ENCODE data around the gene ACP3.

ACP3 gene

DNA sequence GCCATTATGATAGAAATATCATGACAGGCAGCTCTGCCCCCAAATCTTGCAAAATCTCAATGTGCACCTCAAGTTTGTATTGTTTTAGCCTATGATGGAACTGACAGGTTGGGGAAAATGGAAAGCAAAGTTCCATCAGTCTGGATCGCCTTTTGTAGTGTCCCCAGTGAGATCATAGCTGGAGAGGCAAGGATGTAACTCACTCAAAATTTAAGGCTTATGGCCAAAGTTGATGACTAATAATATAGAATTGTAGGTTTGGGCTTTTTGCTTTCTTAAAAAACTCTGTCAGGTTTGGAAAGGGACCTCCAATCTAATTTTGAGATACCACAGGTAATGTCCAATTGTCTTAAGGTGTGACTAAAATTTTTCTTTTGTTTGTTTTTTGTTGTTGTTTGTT, 1.4 kb upstream of the ACP3 start:
- DNase-seq (ENCODE audit: low read depth in 2 of 2) = no peak

DNA sequence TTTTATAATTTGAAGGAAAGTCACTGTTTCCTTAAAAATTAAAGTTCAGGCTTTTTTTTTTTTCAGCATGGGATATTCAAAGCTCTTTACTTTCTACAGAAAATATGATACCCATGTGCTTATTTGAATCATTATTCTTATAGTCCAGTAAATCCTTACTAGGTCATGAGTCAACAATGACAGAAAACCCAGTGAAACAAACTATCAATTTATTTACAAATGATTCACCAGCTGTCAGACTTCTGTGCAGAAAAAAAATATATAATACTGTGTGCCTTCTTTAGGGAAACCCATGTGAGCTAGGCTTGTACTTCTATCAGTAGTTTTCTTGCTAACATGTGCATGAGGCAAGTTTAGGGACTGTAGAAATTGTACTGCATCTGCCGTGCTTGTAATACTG, 1.2 kb downstream of the ACP3 start:
- DNase-seq (ENCODE audit: low read depth in 2 of 2) = no peak

GRCh38 chr3:132321304-132321703, 4.1 kb downstream of the ACP3 start:
- no peak for DNase-seq (ENCODE audit: low read depth in 2 of 2)

DNA sequence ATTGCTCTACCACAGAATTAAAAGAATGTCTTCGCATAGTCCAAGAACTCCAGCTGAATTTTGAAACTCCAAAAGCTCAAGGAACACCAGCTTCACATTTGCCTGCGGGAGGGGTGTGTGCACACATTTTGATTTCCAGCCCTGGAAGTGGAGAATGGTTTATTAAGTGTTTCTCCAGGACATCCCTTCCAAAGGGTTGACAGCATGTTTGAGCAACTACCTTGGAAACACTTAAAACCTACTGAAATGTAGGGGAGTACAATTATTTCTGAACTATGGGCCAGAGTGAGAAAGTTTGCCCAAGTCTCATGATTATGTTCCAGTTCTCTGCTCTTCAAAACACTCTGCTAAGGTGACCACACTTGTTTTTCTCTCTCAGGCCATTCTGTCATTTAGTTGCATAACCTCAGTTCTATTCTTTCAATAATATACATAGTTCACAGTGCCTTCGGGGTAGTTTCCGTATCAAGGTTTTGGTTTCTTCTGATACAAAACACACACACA, 7.9 kb downstream of the ACP3 start:
- no peak for DNase-seq (ENCODE audit: low read depth in 2 of 2)

- no peak for DNase-seq (ENCODE audit: low read depth in 2 of 2)
Observed at GRCh38 chr3:132325634-132326033, 8.4 kb downstream of the ACP3 start.

DNA sequence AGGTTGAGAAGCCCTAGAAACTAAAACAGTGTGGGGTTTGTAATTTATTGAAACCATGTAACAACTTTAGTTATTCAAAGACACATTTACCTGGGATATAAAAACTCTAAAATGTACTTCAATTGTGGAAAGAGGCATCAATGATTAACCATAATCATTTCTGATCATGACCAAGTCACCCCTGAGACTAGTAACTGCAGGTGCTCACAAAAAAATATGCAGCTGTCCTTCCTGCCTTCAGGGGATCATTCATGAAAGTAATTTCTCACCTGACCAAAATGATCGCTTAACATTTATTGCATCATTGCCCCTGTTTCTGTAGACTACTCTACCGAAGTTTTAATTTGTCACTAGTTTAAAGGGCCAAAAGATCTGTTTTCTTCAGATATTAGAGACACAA, 9.0 kb downstream of the ACP3 start:
- no peak for DNase-seq (ENCODE audit: low read depth in 2 of 2)

- no peak for DNase-seq (ENCODE audit: low read depth in 2 of 2)
Observed at GRCh38 chr3:132332082-132332481, 14.9 kb downstream of the ACP3 start.

DNA sequence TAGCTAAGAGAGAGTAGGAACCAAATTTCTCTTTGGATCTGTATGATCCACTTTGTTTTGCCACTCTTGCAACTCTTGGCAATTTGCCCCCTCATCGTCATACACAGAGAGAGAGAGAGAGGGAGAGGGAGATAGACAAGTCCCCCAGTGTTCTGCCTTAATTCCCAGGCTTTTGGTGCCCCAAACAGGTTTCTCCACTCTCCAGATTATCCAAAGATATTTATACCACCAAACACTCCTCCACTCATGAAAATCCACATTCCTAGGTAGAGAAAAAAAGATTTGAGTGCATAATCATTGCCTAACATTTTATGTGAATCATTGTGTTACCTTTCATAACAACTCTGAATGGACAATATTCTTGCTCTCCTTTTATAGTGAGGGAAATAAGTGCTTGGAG, 15.3 kb downstream of the ACP3 start:
- no peak for DNase-seq (ENCODE audit: low read depth in 2 of 2)

- DNase-seq (ENCODE audit: low read depth in 2 of 2) = no peak
Observed at GRCh38 chr3:132341746-132342145, 24.5 kb downstream of the ACP3 start.

DNA sequence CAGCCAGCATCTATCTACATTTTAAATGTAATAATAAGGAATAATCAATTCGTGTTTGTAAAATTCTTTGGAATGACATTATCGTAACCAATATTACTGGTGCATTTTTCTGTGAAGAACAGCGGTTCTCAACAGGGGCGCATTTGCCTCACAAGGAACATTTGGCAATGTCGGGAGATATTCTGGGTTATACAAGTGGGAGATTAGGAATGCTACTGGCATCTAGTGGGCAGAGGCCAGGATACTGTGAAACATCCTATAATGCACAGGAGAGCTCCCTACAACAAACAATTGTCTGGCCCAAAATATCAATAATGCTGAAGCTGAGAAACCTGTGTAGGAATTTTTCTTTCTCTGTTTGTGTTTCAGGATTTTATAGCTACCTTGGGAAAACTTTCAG, 25.0 kb downstream of the ACP3 start:
- no peak for DNase-seq (ENCODE audit: low read depth in 2 of 2)

DNA sequence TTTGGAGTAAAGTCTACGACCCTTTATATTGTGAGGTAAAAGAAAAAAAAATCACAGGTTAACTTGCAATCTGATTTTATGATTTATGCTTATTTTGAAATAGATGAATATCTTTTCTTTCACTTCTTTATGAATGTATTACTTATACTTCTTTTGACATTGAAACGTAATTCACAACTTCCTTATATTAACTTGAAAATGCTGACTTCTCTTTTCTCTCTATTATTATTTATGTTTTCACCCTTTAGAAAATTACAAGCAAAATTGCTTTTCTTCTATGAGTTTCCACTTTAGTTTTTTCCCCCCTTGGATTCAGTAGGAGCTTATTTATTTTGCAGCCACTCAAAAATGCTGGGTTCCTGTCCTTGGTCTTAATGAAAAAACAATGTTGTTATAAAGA, 25.4 kb downstream of the ACP3 start:
- DNase-seq (ENCODE audit: low read depth in 2 of 2) = no peak

DNA sequence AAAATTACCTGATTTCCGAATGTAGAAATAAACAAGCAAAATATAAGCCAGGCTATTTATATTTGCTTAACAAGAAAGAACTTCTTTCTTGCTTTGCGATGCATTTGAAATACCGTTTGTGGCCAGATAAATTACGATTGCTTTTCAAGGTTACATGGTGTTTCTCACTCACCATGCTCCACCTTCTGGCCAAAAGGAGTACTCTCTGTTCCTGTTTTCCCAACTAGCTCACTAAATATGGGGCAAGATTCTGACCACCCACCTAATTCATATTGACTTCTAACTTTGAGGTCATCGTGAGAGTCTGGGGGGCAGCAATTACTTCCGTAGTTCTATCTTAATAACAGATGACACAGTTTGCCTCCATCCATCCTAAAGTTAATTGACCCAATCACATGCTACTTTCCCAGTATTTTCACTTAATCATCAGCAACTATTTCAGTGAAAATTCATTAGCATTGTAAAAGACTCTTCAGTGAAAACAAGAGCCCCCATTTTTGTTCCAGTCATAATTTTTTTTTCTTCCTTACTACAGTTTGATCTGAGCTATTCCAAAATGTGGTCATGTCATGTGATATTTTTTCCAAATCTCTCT, 25.9 kb downstream of the ACP3 start:
- DNase-seq (ENCODE audit: low read depth in 2 of 2) = no peak

DNA sequence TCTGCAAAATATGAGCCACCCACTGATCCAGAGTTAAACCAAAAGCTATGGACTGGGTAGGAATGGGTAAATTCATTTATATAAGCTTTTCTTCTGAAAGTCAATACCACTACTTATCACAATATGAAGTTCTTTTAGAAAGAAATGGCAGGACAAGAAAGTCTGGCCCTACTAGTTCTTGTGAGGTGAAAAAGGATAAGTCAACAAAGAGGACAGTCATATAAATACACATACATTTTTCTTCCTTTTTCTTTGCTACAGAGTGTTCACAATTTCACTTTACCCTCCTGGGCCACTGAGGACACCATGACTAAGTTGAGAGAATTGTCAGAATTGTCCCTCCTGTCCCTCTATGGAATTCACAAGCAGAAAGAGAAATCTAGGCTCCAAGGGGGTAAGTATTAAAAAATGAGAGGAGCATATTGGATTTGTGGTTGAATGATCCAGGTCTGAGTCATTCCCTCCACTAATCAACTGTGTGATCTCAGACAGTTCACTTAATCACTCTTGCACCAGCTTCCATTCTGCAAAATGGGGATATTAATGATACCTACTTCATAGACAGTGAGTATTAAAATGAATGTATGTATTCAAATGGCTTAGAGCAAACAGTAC, 27.6 kb downstream of the ACP3 start:
- no peak for DNase-seq (ENCODE audit: low read depth in 2 of 2)

- DNase-seq (ENCODE audit: low read depth in 2 of 2) = no peak
Observed at GRCh38 chr3:132346841-132347736, 29.9 kb downstream of the ACP3 start.

- no peak for DNase-seq (ENCODE audit: low read depth in 2 of 2)
Observed at GRCh38 chr3:132347811-132348210, 30.6 kb downstream of the ACP3 start.

DNA sequence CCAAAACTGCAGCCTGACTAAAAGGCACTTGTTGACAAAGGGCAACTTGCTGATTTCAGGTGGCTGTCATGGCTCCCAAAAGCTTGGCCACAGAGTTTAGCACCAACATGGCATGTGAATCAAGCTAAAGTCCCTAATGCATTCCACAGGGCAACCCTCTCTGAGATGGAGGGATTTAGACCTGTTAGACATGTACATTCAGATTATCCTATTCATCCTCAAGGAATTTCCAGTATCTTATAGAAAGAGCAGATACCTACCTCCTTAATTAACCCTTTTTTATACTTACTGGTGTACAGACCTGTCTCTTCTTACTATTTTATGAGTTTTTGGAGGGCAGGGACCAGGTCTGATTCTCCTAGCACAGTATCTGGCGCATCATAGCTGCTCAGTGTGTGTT, 31.3 kb downstream of the ACP3 start:
- DNase-seq (ENCODE audit: low read depth in 2 of 2) = no peak

- DNase-seq (ENCODE audit: low read depth in 2 of 2) = no peak
Observed at GRCh38 chr3:132350814-132351213, 33.6 kb downstream of the ACP3 start.

DNA sequence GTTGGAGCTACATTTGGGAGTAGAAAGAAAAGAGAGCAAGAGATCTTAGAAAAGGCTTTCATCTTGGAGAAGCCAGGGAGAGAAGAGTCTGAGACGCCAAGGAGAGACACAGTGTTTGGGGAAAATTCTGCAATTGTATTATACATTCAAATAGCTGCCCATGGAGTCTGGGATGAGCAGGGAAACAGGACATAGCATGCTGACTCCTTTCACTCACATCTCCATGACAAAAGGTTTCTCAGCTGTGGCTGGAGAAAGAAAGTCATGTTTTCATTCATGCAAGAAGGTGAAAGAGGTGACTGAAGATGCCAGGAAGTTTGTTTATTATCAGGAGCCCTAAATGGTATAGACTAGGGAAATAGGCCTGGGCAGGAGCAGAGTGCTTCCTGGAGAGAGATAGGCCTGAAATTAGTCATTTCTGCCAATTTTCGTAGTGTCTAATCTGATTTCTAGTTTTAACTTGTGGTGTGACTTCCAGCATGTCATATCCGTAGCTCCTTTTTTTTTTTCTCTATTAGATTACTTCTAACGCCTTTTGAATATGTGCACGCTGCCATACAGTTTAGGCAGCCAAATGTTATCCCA, 34.1 kb downstream of the ACP3 start:
- no peak for DNase-seq (ENCODE audit: low read depth in 2 of 2)

DNA sequence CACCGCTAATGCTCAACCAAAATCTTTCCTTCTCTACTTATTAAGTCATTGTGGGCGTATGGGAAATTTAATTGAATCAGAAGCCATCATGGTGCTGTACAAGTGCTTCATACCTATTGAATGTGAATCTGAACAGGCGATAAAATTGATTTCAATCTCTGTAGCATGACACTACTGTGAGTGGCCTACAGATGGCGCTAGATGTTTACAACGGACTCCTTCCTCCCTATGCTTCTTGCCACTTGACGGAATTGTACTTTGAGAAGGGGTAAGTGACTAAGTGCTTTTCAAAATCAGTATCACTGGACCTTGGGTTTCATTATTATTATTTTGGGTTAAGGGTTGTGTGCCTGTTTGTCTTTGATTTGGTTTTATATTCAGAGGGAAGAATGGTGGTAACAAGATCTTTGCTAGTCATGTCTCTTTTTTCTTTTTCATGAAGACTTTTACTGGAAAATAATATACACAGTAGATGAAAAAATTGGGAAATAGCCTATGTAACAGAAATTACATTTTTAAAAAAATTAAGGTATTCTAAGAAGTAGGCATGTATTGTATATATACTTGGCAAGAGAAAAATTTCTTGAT, 35.4 kb downstream of the ACP3 start:
- DNase-seq (ENCODE audit: low read depth in 2 of 2) = peak in 1 of 2 donors; percentile 32

DNA sequence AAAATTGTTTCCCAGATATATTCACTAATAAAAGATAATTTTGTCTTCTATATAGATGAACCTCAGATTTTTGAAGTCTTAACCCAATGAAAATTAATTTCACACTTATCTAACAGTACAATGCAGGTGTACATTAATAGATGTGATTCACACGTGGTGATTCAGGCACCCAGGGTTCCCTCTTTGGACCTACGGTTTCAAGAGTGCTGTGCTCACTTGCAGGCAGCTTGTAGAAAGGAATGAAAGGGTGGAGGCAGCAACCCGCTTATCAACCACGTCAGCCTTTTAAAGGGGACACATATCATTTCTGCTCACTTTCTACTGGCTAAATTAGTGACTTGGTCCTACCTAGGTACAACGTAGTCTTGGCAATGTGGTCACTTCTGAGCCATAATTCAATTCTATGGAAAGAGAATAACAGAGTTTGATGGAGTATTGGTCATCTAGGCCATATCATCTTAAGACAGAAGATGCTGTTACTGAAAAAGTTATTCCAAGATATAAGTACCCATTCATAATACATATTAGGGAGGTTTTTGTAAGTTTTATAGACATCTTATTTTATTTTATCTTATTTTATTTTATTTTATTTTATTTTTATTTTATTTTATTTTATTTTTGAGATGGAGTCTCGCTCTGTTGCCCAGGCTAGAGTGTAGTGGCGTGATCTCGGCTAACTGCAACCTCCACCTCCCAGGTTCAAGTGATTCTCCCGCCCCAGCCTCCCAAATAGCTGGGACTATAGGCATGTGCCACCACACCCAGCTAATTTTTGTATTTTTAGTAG, 37.9 kb downstream of the ACP3 start:
- DNase-seq (ENCODE audit: low read depth in 2 of 2) = no peak

DNA sequence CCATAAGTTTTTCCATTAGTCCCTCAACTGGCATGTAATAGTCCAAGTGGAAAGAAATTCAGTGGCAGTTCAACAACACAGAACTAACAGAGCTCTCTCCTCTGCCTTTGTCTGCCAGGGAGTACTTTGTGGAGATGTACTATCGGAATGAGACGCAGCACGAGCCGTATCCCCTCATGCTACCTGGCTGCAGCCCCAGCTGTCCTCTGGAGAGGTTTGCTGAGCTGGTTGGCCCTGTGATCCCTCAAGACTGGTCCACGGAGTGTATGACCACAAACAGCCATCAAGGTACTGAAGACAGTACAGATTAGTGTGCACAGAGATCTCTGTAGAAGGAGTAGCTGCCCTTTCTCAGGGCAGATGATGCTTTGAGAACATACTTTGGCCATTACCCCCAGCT, 39.4 kb downstream of the ACP3 start:
- DNase-seq (ENCODE audit: low read depth in 2 of 2) = no peak
